Spinal cord (tissue), 10 donors: Measurements from ENCODE around the gene TFF2. TPM values are rescaled to one million over a fixed set of nuclear protein-coding genes. Genes with fewer than 3 reads are reported as not detected.

ENCODE experiments used
- DNase-seq, 6 donors: peaks; one replicate each; pipeline versions ENCODE4 v3.0.0 to v3.0.0-alpha.2; 2013 to 2015; ENCODE audit warnings: low spot score in 6 of 6, low read depth in 4 of 6
- H3K27ac ChIP-seq: one replicate; pipeline ENCODE4 v1.5.1; 2013; ENCODE audit warnings: low read depth, low read length, control low read depth
- H3K27me3 ChIP-seq: one replicate; pipeline ENCODE4 v1.6.1; 2013; ENCODE audit warnings: low read length; ENCODE audit not compliant: control insufficient read depth, insufficient read depth
- H3K36me3 ChIP-seq: one replicate; pipeline ENCODE4 v1.6.1; 2013; ENCODE audit warnings: low read length; ENCODE audit not compliant: control insufficient read depth, insufficient read depth
- H3K4me1 ChIP-seq: one replicate; pipeline ENCODE4 v1.6.1; 2013; ENCODE audit warnings: low read length; ENCODE audit not compliant: control insufficient read depth, insufficient read depth
- H3K4me3 ChIP-seq: one replicate; pipeline ENCODE4 v1.5.1; 2013; ENCODE audit warnings: low read depth, low read length, control low read depth
- H3K9me3 ChIP-seq: one replicate; pipeline ENCODE4 v1.6.1; 2013; ENCODE audit warnings: low read length; ENCODE audit not compliant: control insufficient read depth, insufficient read depth
- WGBS: methylation state at CpG from one replicate; pipeline ENCODE4 v1.1.5; 2013; ENCODE audit warnings: missing lambda C conversion rate; ENCODE audit not compliant: insufficient coverage; 5-methylcytosine and 5-hydroxymethylcytosine counted together
- polyA plus RNA-seq, 2 donors: library from polyadenylated mRNA; unstranded; fragments of 120-200 nt; gene quantifications; one replicate each; pipeline ENCODE4 v1.2.1, GENCODE V29; 2013; ENCODE audit not compliant: insufficient read length in 2 of 2
- total RNA-seq, 2 donors: library from RNA; depleted of rRNA in 1 of 2; stranded (reverse); fragments of 120-200 nt in 1 of 2; fragments of >200 nt in 1 of 2; gene quantifications; one replicate each; pipeline versions ENCODE4 v1.2.3 to v1.2.4, GENCODE V29; 2013 to 2014
- donor health status: healthy.

The TFF2 gene
- total and polyA plus RNA-seq, 4 donors = not detected

GRCh38 chr21:42302076-42302650 lies 48.6 kb downstream of the TFF2 start:
- Histone ChIP-seq H3K4me1 (peaks cover 17% of the 10 kb centered on the region), H3K27me3 (no peaks in the 10 kb centered on the region), H3K4me3 (no peak overlapping the region), H3K9me3 (no peaks in the 10 kb centered on the region), H3K36me3 (peaks cover 9% of the 10 kb centered on the region), H3K27ac (no peak overlapping the region)
- 55% methylated on average over 8 of the region's 12 CpGs for WGBS
- DNase-seq = no peak

- H3K4me3 ChIP-seq = no peak overlapping the region
- DNase-seq = no peak
- H3K36me3 ChIP-seq = peaks cover 9% of the 10 kb centered on the region
- H3K27me3 ChIP-seq = no peaks in the 10 kb centered on the region
- H3K27ac ChIP-seq = no peak overlapping the region
- H3K9me3 ChIP-seq = no peaks in the 10 kb centered on the region
- H3K4me1 ChIP-seq = peaks cover 14% of the 10 kb centered on the region
- 92% methylated on average over 18 of the region's 20 CpGs for WGBS
These were observed 49.3 kb downstream of the TFF2 start for GRCh38 chr21:42301371-42302075.

DNA sequence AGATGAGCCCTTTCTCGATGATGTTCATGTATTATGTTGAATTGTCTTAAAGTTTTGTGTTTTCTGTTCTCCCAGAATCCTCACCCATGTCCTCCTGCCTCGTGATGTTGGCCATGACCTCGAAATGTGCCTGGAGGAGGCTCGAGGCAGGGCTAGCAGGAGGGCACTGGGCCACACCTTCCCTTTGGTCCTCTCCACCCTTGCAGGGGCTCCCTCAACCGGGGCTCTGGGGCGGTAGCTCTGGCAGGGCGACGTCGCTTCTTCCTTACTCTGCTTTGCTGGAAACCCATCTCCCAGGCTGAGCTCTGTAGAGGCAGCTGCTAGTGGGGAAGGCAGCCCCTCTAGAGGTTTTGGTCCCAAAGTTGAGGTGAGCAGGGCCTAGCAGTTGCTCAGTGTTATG lies 49.8 kb downstream of the TFF2 start:
- H3K27me3 ChIP-seq = no peaks in the 10 kb centered on the region
- no peak overlapping the region for H3K4me3 ChIP-seq
- H3K9me3 ChIP-seq = no peaks in the 10 kb centered on the region
- H3K36me3 ChIP-seq = peaks cover 14% of the 10 kb centered on the region
- no peak for DNase-seq
- 96% methylated on average over 8 of the region's 9 CpGs for WGBS
- H3K4me1 ChIP-seq = peaks cover 14% of the 10 kb centered on the region
- H3K27ac ChIP-seq = no peak overlapping the region

DNA sequence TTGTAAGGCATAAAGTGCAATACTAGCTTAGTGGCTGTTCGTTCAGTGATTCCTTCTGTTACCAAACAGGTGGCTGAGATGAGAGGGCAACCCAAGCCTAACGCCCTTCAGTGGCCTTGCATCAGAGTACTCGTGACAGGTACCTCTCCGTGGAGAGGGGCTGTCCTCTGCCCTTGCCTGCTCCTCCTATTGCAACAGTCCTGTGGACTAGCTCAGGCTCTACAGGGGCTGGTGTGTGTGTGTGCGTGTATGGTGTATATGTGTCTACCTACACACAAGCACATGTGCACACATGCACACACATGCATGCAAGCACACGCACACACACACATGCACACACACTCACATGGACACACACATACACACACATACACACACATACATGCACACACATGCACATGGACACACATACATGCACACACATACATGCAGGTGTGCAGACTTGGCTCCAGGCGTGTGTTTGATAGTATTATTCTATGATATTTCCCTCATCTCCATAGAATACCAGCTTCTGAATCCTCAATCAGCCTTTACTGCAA lies 50.7 kb downstream of the TFF2 start:
- 100% methylated on average over 3 of the region's 7 CpGs for WGBS
- Histone ChIP-seq H3K4me3 (no peak overlapping the region), H3K36me3 (peaks cover 14% of the 10 kb centered on the region), H3K27me3 (no peaks in the 10 kb centered on the region), H3K4me1 (peaks cover 14% of the 10 kb centered on the region), H3K9me3 (no peaks in the 10 kb centered on the region), H3K27ac (no peak overlapping the region)
- DNase-seq = no peak

DNA sequence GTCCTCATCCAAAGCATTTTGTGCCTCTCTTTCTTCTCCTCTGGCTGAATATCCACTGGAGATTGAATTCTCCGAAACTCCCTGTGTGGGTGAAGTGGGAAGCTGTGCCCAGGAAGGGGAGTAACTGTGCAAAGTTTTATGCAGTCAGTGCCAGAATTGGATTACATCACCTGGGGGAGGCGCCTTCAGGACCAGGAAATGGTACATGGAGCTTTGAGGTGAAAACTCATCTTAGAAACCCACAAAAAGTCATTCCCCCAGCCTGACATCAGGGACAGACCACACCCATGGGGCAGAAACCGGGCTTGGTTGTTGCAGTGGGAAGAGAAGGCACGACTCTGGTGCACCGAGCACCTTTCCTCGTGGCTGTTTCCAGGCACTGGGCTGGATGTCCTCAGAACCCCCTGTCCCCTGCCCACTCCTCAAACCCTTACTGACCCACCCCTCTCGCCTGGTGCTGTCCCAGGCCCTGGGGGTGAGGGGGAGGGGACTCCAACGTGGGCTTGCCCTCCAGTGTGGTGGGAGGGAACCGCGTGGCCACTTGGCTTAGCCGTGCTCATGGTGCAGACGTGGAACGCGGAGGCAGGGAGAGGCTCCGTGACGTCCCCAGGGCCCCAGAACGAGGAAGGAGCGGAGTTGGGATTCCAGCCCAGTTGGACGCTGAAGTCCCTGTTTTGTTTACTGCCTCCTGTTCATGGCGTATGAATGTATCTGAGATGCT lies 51.3 kb downstream of the TFF2 start:
- no peak for DNase-seq
- peaks cover 14% of the 10 kb centered on the region for H3K4me1 ChIP-seq
- 78% methylated on average over 13 of the region's 20 CpGs for WGBS
- H3K4me3 ChIP-seq = no peak overlapping the region
- no peaks in the 10 kb centered on the region for H3K9me3 ChIP-seq
- peaks cover 19% of the 10 kb centered on the region for H3K36me3 ChIP-seq
- no peaks in the 10 kb centered on the region for H3K27me3 ChIP-seq
- no peak overlapping the region for H3K27ac ChIP-seq

GRCh38 chr21:42298657-42299056 lies 52.1 kb downstream of the TFF2 start:
- Histone ChIP-seq H3K4me3 (no peak overlapping the region), H3K27me3 (no peaks in the 10 kb centered on the region), H3K9me3 (no peaks in the 10 kb centered on the region), H3K36me3 (peaks cover 28% of the 10 kb centered on the region), H3K4me1 (peaks cover 17% of the 10 kb centered on the region), H3K27ac (no peak overlapping the region)
- no peak for DNase-seq
- 81% methylated on average over 3 of the region's 5 CpGs for WGBS

DNA sequence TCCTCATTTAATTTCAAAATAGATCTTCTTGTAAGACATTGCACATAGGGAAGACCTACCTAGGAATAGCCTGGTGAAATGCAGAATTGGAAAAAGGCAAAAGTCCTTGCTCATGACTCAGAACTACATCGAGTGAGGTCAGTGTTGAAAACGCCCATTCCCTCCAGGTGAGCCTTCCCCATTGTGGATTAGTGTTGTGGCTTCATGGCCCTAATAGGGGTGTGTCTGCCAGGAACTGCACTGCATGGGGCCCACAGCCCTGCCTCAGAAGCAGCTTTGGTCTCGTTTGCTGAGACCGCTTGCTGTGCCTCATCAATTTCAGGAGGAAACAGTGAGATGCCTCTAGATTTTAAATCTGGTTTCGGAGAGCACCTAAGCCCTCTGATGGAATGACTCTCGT lies 52.6 kb downstream of the TFF2 start:
- Histone ChIP-seq H3K9me3 (no peaks in the 10 kb centered on the region), H3K4me3 (no peak overlapping the region), H3K36me3 (peaks cover 32% of the 10 kb centered on the region), H3K27ac (no peak overlapping the region), H3K27me3 (no peaks in the 10 kb centered on the region), H3K4me1 (peaks cover 17% of the 10 kb centered on the region)
- WGBS = 61% methylated on average over 5 of the region's 6 CpGs
- DNase-seq = no peak

GRCh38 chr21:42297377-42297776 lies 53.4 kb downstream of the TFF2 start:
- H3K27me3 ChIP-seq = no peaks in the 10 kb centered on the region
- H3K4me3 ChIP-seq = no peak overlapping the region
- H3K9me3 ChIP-seq = no peaks in the 10 kb centered on the region
- H3K27ac ChIP-seq = no peak overlapping the region
- no peak for DNase-seq
- H3K36me3 ChIP-seq = peaks cover 40% of the 10 kb centered on the region
- peaks cover 13% of the 10 kb centered on the region for H3K4me1 ChIP-seq
- WGBS = 87% methylated on average over 9 of the region's 9 CpGs

DNA sequence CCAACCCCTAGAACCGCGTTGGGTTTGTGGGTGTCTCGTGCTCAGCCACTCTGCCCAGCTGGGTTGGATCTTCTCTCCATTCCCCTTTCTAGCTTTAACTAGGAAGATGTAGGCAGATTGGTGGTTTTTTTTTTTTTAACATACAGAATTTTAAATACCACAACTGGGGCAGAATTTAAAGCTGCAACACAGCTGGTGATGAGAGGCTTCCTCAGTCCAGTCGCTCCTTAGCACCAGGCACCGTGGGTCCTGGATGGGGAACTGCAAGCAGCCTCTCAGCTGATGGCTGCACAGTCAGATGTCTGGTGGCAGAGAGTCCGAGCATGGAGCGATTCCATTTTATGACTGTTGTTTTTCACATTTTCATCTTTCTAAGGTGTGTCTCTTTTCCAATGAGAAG lies 54.3 kb downstream of the TFF2 start:
- H3K36me3 ChIP-seq = peaks cover 49% of the 10 kb centered on the region
- DNase-seq = no peak
- peaks cover 6% of the 10 kb centered on the region for H3K4me1 ChIP-seq
- no peak overlapping the region for H3K27ac ChIP-seq
- H3K4me3 ChIP-seq = no peak overlapping the region
- H3K27me3 ChIP-seq = no peaks in the 10 kb centered on the region
- H3K9me3 ChIP-seq = no peaks in the 10 kb centered on the region
- WGBS = 86% methylated on average over 2 of the region's 7 CpGs
